Stimulated activated CD8-positive, alpha-beta memory T cell treated with anti-CD3 and anti-CD28 coated beads, Interleukin-4, amount 100 ng/mL, for 4 hours (primary cell): ENCODE results near the gene CHN2.

Experiments used
- DNase-seq, 2 donors: peaks; one replicate each; pipeline ENCODE4 v3.0.0-alpha.2; 2020; ENCODE audit warnings: low read depth in 2 of 2, low spot score in 1 of 2

The CHN2 gene

GRCh38 chr7:29422829-29423228 is 228.3 kb downstream of the CHN2 start:
- no peak for DNase-seq

GRCh38 chr7:29424295-29424983 is 229.9 kb downstream of the CHN2 start:
- DNase-seq: no peak

- DNase-seq: no peak
These were observed 230.4 kb downstream of the CHN2 start for GRCh38 chr7:29424984-29425309.

GRCh38 chr7:29426587-29426986 is 232.0 kb downstream of the CHN2 start:
- no peak for DNase-seq

- DNase-seq: no peak
These were observed 234.8 kb downstream of the CHN2 start for GRCh38 chr7:29429401-29429800.

GRCh38 chr7:29430279-29430949 is 235.8 kb downstream of the CHN2 start:
- DNase-seq: no peak

GRCh38 chr7:29431686-29432085 is 237.1 kb downstream of the CHN2 start:
- DNase-seq: no peak

- DNase-seq: no peak
These were observed 238.1 kb downstream of the CHN2 start for GRCh38 chr7:29432721-29433120.

GRCh38 chr7:29434380-29434768 is 239.8 kb downstream of the CHN2 start:
- no peak for DNase-seq

GRCh38 chr7:29435167-29435566 is 240.6 kb downstream of the CHN2 start:
- no peak for DNase-seq

GRCh38 chr7:29435902-29436301 is 241.3 kb downstream of the CHN2 start:
- no peak for DNase-seq

- no peak for DNase-seq
These were observed 247.6 kb downstream of the CHN2 start for GRCh38 chr7:29442146-29442545.

- DNase-seq: no peak
These were observed 249.0 kb downstream of the CHN2 start for GRCh38 chr7:29443552-29443951.

- DNase-seq: no peak
These were observed 249.7 kb downstream of the CHN2 start for GRCh38 chr7:29444267-29444666.

- DNase-seq: no peak
These were observed 251.2 kb downstream of the CHN2 start for GRCh38 chr7:29445736-29446135.

GRCh38 chr7:29447828-29448227 is 253.3 kb downstream of the CHN2 start:
- DNase-seq: no peak

- no peak for DNase-seq
These were observed 255.1 kb downstream of the CHN2 start for GRCh38 chr7:29449569-29450260.

- no peak for DNase-seq
These were observed 258.4 kb downstream of the CHN2 start for GRCh38 chr7:29453021-29453420.

GRCh38 chr7:29454464-29454863 is 259.9 kb downstream of the CHN2 start:
- DNase-seq: no peak

- no peak for DNase-seq
These were observed 260.4 kb downstream of the CHN2 start for GRCh38 chr7:29454899-29455451.

GRCh38 chr7:29457141-29457561 is 262.6 kb downstream of the CHN2 start:
- DNase-seq: no peak

GRCh38 chr7:29457565-29458011 is 263.0 kb downstream of the CHN2 start:
- DNase-seq: no peak
